Keratinocyte (primary cell): ENCODE measurements around the gene SH3PXD2A.

Experiments used
- EZH2 ChIP-seq: IDR thresholded peaks from one replicate; pipeline ENCODE4 v1.6.1; 2012; ENCODE audit warnings: inconsistent platforms, mild to moderate bottlenecking, low read length, moderate library complexity
- TF ChIP-seq, protein P1 (sequence below), 3 experiments: IDR thresholded peaks in 1 of 3; conservative IDR thresholded peaks in 1 of 3; optimal IDR thresholded peaks in 1 of 3; 2 replicates in 2 of 3; 3 replicates in 1 of 3; pipeline versions ENCODE3 to v1.5.1; 2011; ENCODE audit warnings: low read length in 3 of 3, mild to moderate bottlenecking in 3 of 3, moderate library complexity in 2 of 3, control low read depth in 1 of 3, inconsistent platforms in 1 of 3; ENCODE audit not compliant: insufficient read depth in 2 of 3; ENCODE audit errors: extremely low read depth in 1 of 3

DNA sequence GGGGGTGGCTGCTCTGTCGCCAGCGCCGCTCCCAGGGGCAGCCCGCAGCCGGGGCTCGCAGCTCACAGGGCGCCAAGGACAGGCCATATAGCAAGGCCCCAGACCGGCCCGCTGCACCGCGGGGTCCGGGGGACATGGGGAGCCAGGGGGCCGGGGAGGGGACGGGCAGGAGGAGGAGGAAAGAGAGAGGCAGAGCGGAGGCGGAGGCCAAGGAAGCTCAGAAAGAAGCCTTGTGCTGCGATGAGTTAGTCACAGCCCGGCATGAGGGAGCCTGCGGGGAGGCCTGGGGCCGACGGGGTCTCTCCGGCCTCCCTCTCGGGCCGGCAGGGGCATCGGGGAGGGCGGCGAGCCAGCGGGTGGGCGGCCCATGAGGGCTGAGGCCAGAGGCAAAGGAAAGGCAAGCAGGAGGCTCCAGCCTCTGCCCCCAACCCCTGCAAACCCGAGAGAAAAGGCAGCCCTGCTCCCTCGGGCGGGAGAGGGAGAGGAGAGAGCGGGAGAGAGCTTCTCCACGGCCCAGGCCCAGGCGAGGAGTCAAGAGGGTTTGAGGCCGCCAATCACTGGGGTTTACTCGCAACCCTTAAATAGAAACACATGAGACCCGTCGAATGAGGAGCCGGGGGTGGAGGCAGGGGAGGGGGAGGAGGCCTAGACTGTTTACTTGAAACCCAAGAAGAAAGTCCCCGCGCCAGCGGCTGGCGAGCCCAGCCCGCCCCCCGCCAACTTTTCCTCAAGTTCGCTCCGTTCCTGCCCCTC is 194.0 kb downstream of the SH3PXD2A start:
- TF ChIP-seq, protein P1, sequence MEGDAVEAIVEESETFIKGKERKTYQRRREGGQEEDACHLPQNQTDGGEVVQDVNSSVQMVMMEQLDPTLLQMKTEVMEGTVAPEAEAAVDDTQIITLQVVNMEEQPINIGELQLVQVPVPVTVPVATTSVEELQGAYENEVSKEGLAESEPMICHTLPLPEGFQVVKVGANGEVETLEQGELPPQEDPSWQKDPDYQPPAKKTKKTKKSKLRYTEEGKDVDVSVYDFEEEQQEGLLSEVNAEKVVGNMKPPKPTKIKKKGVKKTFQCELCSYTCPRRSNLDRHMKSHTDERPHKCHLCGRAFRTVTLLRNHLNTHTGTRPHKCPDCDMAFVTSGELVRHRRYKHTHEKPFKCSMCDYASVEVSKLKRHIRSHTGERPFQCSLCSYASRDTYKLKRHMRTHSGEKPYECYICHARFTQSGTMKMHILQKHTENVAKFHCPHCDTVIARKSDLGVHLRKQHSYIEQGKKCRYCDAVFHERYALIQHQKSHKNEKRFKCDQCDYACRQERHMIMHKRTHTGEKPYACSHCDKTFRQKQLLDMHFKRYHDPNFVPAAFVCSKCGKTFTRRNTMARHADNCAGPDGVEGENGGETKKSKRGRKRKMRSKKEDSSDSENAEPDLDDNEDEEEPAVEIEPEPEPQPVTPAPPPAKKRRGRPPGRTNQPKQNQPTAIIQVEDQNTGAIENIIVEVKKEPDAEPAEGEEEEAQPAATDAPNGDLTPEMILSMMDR (optimal IDR thresholded peaks at IDR 0.05 in 1 of 3, IDR thresholded peaks at IDR 0.05 in 1 of 3, conservative IDR thresholded peaks at IDR 0.05 in 1 of 3; ENCODE audit: extremely low read depth in 1 of 3, insufficient read depth in 2 of 3, low read length in 3 of 3) = no peak
- TF ChIP-seq EZH2 = no peak
